ENCODE data around the gene MYO5A.

MYO5A gene

DNA sequence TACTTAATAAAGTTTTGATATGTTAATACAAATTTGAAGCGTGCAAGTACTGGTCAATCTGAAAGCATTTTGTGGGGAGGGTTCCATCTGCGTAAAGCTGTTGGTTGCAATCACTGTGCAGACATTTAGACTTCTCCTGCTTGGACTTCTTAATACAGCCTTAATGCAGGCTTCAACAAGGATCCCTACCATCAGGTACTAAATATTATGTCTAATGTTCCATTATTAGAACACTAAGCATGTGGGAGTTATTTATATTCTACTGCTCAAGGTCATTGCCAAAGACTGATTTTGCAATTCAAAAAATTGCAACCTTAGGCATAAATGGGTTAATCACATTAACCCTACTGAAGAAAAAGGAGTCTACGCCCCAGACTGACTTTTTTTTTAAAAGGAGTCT is 159.2 kb downstream of the MYO5A start:
- 0 out of 2 replicates have a peak, but pooled peaks cover 3% of the 10 kb centered on the region for H3K36me3 ChIP-seq (ENCODE audit: low read length)
- H3K9ac ChIP-seq (ENCODE audit: low read length), result no peak overlapping the region
- H3K79me2 ChIP-seq (ENCODE audit: insufficient read depth, low read length), result no peaks in the 10 kb centered on the region
- H3K9me2 ChIP-seq (replicated peaks; ENCODE audit: insufficient read depth, low read length), result no peaks in the 10 kb centered on the region
- H3K27me3 ChIP-seq (ENCODE audit: low read length), result no peaks in the 10 kb centered on the region
- H3F3A ChIP-seq (ENCODE audit: insufficient read depth), result no peaks in the 10 kb centered on the region
- no peaks in the 10 kb centered on the region for H3K9me3 ChIP-seq (ENCODE audit: insufficient read depth, low read length)
- H3K4me3 ChIP-seq (ENCODE audit: insufficient read depth, low read length, poor library complexity, severe bottlenecking), result no peak overlapping the region
- H4K20me1 ChIP-seq (ENCODE audit: low read depth, low read length), result no peaks in the 10 kb centered on the region
- no peak overlapping the region for H3K4me2 ChIP-seq (ENCODE audit: low read depth, low read length, poor library complexity, severe bottlenecking)
- H3K27ac ChIP-seq (ENCODE audit: low read depth, low read length), result no peak overlapping the region
- TF ChIP-seq, protein P1, sequence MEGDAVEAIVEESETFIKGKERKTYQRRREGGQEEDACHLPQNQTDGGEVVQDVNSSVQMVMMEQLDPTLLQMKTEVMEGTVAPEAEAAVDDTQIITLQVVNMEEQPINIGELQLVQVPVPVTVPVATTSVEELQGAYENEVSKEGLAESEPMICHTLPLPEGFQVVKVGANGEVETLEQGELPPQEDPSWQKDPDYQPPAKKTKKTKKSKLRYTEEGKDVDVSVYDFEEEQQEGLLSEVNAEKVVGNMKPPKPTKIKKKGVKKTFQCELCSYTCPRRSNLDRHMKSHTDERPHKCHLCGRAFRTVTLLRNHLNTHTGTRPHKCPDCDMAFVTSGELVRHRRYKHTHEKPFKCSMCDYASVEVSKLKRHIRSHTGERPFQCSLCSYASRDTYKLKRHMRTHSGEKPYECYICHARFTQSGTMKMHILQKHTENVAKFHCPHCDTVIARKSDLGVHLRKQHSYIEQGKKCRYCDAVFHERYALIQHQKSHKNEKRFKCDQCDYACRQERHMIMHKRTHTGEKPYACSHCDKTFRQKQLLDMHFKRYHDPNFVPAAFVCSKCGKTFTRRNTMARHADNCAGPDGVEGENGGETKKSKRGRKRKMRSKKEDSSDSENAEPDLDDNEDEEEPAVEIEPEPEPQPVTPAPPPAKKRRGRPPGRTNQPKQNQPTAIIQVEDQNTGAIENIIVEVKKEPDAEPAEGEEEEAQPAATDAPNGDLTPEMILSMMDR (IDR thresholded peaks at IDR 0.05; ENCODE audit: insufficient read depth, low read length, poor library complexity, severe bottlenecking), result no peak
- no peak for TF ChIP-seq EZH2phosphoT487 (conservative IDR thresholded peaks at IDR 0.05; ENCODE audit: low read length)
- no peak overlapping the region for H2AFZ ChIP-seq (ENCODE audit: low read depth, low read length, severe bottlenecking)

DNA sequence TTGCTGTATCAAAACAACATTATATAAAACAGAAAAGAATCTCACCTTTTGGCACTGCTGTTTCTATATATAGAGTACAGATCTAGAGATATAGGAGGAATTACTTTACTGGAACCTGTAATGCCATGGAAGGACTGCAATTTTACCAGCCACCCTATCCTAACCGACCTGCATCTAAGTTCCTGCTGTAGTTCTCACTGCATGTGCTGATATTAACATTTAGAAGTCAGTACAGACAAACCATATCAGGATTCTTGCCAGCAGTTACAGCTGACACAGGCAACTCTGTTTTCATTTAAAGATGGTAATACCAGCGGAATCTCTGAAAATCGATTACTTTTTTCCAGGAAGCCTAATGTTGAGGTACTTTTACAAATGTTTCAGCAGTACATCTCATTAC is 159.7 kb downstream of the MYO5A start:
- H3K79me2 ChIP-seq (ENCODE audit: insufficient read depth, low read length), result no peaks in the 10 kb centered on the region
- no peak for TF ChIP-seq EZH2phosphoT487 (conservative IDR thresholded peaks at IDR 0.05; ENCODE audit: low read length)
- TF ChIP-seq, protein P1 (IDR thresholded peaks at IDR 0.05; ENCODE audit: insufficient read depth, low read length, poor library complexity, severe bottlenecking), result no peak
- no peaks in the 10 kb centered on the region for H3F3A ChIP-seq (ENCODE audit: insufficient read depth)
- H3K36me3 ChIP-seq (ENCODE audit: low read length), result 0 out of 2 replicates have a peak, but pooled peaks cover 3% of the 10 kb centered on the region
- H3K4me2 ChIP-seq (ENCODE audit: low read depth, low read length, poor library complexity, severe bottlenecking), result no peak overlapping the region
- H3K27me3 ChIP-seq (ENCODE audit: low read length), result no peaks in the 10 kb centered on the region
- no peak overlapping the region for H2AFZ ChIP-seq (ENCODE audit: low read depth, low read length, severe bottlenecking)
- no peaks in the 10 kb centered on the region for H3K9me2 ChIP-seq (replicated peaks; ENCODE audit: insufficient read depth, low read length)
- H3K9me3 ChIP-seq (ENCODE audit: insufficient read depth, low read length), result no peaks in the 10 kb centered on the region
- H3K9ac ChIP-seq (ENCODE audit: low read length), result no peak overlapping the region
- no peak overlapping the region for H3K27ac ChIP-seq (ENCODE audit: low read depth, low read length)
- H4K20me1 ChIP-seq (ENCODE audit: low read depth, low read length), result no peaks in the 10 kb centered on the region
- H3K4me3 ChIP-seq (ENCODE audit: insufficient read depth, low read length, poor library complexity, severe bottlenecking), result no peak overlapping the region

DNA sequence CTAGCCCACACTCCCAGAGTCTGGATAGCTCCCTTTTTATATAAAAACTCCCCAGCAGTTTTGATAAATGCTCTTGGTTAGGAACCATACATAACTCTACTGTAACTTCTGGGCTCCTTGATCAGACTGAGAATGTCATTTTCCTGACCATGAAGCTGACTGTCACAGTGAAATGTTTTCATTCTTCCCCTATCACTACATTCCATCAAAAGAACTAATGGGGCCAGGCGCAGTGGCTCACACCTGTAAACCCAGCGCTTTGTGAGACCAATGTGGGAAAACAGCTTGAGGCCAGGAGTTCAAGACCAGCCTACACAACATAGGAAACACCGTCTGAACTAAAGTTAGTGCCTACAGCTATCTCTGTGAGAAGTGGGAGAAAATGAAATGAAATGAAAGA is 160.3 kb downstream of the MYO5A start:
- H3K27ac ChIP-seq (ENCODE audit: low read depth, low read length), result no peak overlapping the region
- no peaks in the 10 kb centered on the region for H3K79me2 ChIP-seq (ENCODE audit: insufficient read depth, low read length)
- no peak overlapping the region for H3K9ac ChIP-seq (ENCODE audit: low read length)
- no peaks in the 10 kb centered on the region for H3F3A ChIP-seq (ENCODE audit: insufficient read depth)
- H3K9me3 ChIP-seq (ENCODE audit: insufficient read depth, low read length), result no peaks in the 10 kb centered on the region
- H3K27me3 ChIP-seq (ENCODE audit: low read length), result no peaks in the 10 kb centered on the region
- no peaks in the 10 kb centered on the region for H3K9me2 ChIP-seq (replicated peaks; ENCODE audit: insufficient read depth, low read length)
- 0 out of 2 replicates have a peak, but pooled peaks cover 3% of the 10 kb centered on the region for H3K36me3 ChIP-seq (ENCODE audit: low read length)
- TF ChIP-seq EZH2phosphoT487 (conservative IDR thresholded peaks at IDR 0.05; ENCODE audit: low read length), result no peak
- TF ChIP-seq, protein P1 (IDR thresholded peaks at IDR 0.05; ENCODE audit: insufficient read depth, low read length, poor library complexity, severe bottlenecking), result no peak
- H4K20me1 ChIP-seq (ENCODE audit: low read depth, low read length), result no peaks in the 10 kb centered on the region
- no peak overlapping the region for H3K4me3 ChIP-seq (ENCODE audit: insufficient read depth, low read length, poor library complexity, severe bottlenecking)
- H2AFZ ChIP-seq (ENCODE audit: low read depth, low read length, severe bottlenecking), result no peak overlapping the region
- H3K4me2 ChIP-seq (ENCODE audit: low read depth, low read length, poor library complexity, severe bottlenecking), result no peak overlapping the region

Measured in SU-DHL-6 (cell line).